GM19023 (cell line): ENCODE measurements around the gene LRBA.
"Not testable (repeated sequence)": the region's sequence is repeated elsewhere in the genome, so short reads cannot be mapped to it uniquely, and the experiment has no call there.

Source experiments
- ATAC-seq: cut with Tn5 transposase; IDR thresholded peaks from one replicate; pipeline ENCODE4 v1.9.1; 2021; ENCODE audit warnings: mild to moderate bottlenecking, moderate library complexity; ENCODE audit not compliant: unreplicated experiment

The LRBA gene

DNA sequence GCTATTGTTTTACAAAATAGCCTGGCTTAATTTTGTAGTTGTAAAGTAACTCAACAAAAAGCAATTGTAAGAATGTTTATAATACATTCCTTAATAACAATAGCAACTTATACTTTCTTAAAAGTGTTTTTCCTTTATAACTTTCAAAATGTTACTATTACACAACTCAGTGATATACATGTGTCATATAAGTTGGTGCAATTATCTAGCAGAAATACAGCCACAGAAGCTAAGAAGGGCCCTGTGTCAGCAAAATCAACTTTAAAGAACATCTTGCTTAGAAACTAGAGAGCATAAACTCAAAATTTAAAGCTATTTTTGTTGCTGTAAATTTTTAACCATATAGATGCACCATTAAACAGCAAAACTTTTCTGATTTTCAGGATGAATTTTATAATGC lies 474.5 kb downstream of the LRBA start:
- no peak for ATAC-seq

DNA sequence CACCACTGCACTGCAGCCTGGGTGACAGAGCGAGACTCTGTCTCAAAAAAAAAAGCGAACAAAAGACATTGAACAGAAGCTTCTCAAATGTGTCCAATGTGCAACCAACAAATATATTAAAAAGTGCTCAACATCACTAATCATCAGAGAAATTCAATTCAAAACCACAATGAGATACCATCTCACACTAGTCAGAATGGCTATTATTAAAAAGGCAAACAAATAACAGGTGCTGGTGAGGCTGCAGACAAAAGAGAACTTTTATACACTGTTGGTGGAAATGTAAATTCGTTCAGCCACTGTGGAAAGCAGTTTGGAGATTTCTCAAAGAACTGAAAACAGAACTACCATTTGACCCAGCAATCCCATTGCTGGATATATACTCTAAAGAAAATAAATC lies 477.2 kb downstream of the LRBA start:
- ATAC-seq, result not testable (repeated sequence)

DNA sequence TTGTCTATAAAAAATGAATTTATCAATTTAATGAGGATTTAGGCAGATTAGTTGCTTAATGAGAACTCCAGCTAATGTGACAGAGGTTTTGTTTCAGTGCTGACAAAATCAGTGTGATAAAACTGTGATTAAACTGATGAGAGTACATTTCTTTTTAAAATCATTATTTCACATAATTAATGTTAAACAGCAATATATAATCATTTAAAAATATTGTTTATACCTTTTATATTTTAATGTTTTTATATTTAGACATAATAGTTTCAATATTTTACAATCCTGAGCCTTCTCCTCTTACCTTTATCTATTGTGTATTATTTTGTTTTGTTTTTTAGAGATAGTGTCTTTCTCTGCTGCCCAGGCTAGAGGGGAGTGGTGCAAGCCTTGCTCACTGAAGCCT lies 480.3 kb downstream of the LRBA start:
- no peak for ATAC-seq

DNA sequence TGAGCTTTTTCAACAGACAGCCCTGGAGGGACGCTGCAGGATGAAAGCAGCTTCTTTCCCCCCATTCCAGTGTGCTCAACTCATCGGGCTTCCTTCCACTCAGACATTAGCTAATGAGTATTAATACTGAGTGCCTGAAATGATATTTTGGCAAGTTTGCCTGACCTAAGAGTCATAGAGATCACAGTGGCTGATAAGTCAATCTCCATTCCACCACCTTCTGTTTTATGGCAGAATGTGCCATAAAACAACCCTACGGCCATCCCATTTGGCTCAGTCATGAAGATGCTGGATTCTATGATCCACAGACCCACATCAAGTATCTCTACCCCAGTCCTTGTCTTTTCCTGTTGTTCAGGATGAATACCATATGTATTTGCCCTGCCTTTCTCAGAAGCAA lies 481.4 kb downstream of the LRBA start:
- no peak for ATAC-seq

DNA sequence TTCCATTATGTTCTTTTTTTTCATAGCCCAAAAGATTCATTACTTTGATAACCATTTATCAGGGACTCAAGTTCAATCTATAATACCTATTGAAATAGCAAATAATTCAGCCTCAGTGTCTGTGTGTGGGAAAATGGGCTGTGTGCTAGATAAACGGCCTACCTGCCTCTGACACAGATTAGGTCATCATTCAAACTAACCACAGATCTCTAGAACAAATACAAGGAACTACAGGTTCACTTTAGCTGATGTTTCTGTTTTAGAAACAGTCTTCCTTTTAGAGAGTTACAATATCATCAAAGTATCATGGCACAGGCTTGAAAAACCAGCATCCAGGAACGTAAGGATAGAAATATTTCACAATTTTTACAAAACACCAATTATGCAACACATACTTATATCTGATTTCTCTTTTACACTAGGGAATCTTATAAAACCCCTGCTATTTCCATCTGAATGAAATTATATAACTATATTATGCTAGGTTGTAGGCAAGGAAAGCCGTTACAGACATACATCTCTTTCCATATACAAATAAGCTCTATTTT lies 489.7 kb downstream of the LRBA start:
- ATAC-seq, result no peak

DNA sequence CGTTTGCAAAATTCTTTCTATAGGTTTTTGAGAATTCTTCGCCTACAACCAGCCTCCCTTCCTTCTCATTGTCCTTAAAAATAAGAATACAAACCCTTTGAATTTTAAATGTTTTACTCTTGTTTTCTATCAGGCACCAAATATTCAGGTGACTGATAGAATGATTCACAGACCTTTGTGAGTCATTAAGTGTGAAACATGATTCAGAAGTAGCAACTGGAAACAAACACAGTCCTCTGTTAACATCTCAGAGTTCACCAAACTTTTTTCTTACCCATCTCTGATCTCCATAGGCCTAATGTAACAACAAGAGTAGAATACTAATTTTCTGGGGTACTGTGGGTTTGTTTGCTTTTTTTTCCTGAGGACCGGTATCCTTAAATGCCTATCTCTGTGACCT lies 496.5 kb downstream of the LRBA start:
- no peak for ATAC-seq

DNA sequence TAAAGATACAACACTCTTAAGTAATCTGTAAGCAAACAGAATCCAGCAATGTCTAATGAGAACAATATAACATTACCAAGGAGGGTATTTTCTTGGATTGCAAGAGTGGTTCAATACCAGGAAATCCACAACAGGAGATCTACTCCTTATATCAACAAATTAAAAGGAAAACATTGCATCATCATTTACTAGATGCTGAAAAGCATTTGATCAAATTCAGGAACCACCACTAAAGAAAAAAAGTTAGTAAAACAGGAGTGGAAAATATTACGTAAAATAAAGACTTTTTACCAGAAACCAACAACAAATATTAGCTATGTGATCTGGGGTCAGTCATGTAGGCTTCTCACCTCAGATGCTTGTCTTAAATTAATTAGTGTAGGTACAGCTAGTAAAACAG lies 499.9 kb downstream of the LRBA start:
- no peak for ATAC-seq

DNA sequence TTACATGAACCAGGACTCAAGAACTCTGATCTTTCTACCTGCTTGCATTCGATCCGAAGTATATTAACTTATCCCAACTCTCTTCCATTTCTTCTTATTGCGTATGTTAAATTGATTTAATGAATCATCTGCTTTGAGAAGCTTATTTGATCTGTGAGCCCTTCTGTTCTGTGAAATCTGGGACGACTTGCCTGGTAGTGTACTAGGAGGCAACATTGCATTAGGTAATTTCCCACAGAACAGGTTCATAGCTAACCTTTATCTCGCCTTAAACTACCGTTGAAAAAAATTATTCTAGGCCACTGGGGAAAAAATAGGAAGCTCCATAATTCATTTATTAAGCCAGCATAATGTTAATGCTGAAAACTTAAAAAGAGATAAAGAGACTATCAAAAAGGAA lies 500.4 kb downstream of the LRBA start:
- ATAC-seq, result no peak

DNA sequence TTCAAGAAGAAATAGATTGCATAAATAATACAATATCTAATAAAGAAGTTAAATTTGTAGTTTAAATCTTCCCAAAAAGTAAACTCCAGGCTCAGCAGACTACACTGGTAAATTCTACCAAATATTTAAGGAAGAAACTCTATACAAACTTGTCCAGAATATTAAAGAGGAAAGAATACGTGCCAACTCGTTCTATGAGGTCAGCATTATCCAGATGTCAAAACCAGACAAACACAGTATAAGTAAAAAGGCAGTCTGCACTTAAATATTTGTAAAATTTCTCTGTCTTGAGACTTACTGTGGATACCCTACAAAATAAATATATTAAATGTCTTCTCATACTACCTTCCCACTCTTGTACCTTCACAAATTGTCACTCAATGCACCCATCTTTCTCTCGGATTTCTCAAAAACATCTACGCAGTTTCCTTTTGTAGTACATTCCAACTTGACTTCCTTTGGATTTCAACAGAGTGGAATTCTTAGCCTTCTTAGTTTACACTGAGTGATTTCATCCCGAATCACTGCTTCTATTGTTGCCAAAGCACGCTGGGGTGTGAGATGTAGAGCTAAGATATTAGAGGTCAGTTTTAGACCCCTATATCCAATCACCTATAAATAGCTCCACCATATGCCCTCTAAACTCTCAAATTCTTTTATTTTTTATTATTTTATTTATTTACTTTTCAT lies 504.8 kb downstream of the LRBA start:
- no peak for ATAC-seq

DNA sequence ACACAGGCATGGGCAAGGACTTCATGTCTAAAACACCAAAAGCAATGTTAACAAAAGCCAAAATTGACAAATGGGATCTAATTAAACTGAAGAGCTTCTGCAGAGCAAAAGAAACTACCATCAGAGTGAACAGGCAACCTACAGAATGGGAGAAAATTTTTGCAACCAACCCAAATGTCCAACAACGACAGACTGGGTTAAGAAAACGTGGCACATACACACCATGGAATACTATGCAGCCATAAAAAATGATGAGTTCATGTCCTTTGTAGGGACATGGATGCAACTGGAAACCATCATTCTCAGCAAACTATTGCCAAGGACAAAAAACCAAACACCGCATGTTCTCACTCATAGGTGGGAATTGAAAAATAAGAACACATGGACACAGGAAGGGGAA lies 507.4 kb downstream of the LRBA start:
- not testable (repeated sequence) for ATAC-seq

DNA sequence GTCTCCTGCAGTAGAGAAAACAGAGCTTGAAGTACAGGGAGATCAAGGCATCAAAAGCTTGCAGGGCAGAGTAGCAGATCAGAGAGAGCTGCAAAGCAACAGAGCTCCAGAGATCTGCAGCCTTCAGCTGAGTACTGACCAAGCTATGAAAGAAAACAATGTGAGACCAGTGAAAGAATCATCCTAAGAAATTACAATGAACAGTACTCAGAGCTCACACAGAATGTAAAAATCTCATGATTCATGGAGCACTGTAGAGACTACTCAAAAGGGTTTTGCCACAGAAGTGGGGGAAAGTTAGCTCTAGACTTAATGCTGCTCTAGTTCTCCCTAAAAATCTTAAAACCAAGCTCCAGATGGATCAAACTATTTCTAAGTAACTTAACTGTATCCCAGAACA lies 513.1 kb downstream of the LRBA start:
- ATAC-seq, result no peak

DNA sequence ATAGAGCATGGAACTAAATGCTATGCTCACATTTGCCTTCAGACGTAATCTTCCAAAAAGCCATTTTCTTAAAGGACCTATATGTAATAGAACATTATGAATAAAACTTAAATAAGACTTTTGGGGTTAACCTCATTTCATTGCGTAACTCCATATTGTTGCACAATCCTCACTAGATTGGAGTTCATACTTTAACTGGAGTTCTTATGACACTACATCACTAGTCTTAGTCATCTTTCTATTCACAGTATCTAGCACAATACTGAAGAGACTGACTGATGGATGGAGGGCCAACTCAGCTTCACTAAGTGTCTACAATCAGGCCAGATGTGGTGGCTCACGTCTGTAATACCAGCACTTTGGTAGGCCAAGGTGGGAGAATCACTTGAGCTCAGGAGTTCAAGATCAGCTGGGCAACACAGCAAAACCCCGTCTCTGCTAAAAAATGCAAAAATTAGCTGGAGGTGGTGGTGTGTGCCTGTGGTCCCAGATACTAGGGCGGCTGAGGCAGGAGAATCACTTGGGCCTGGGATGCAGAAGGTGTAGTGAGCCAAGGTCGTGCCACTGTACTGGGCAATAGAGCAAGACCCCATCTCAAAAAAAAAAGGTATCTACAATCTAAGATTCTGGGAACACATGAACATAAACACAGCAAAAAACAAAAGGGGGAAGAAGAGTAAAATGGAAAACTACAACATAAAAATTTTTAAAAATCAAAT lies 513.9 kb downstream of the LRBA start:
- ATAC-seq, result no peak

DNA sequence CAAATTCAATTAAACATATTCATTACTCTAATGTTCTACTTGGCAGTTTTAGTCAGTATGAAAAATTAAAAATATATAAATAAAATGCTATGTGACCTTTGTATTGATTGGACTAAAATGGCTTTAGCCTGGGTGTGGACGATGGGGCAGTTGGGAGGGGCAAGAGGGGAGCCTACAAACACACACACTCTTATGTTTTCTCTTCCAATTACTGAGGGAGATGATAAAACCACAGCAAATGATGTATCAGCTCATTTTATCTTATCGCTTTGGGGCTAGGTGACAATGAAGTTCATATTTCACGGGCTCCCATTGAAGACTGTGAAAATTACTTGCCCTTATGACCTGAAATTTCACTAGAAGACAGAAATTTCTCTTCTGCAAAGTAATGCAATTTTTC lies 517.5 kb downstream of the LRBA start:
- ATAC-seq, result no peak

DNA sequence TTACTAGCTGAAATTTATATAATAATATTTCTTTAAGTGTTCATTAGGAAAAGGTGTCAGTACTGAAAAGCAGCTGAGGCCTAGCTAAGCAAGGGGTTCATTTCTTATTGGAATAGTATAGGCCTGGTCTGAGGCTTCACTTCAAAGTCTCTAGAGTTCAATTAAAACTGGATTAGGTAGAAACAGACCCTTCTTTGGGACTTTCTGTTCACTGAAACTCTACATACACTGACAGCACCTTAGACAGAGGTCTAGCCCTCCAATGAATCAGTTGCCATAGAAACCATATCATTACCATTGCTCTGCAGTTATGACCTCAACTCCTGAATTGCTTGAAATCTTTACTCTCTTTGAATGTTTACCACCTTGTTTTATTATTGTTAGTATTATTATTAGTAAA lies 519.5 kb downstream of the LRBA start:
- ATAC-seq, result no peak

DNA sequence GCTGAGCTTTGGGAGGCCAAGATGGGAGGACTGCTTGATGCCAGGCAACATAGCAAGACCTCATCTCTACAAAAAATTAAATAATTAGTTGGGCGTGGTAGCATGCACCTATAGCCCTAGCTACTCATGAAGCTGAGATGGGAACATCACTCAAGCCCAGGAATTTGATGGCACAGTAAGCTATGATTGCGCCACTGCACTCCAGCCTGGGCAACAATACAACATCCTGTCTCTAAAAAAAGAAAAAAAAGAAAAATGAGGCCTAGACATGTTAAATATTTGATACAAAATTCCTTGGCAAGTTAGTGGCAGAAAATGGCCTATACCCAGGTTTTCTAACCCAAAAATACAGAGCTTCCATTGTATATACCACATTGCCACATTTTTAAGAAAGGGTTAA lies 521.2 kb downstream of the LRBA start:
- ATAC-seq, result no peak

DNA sequence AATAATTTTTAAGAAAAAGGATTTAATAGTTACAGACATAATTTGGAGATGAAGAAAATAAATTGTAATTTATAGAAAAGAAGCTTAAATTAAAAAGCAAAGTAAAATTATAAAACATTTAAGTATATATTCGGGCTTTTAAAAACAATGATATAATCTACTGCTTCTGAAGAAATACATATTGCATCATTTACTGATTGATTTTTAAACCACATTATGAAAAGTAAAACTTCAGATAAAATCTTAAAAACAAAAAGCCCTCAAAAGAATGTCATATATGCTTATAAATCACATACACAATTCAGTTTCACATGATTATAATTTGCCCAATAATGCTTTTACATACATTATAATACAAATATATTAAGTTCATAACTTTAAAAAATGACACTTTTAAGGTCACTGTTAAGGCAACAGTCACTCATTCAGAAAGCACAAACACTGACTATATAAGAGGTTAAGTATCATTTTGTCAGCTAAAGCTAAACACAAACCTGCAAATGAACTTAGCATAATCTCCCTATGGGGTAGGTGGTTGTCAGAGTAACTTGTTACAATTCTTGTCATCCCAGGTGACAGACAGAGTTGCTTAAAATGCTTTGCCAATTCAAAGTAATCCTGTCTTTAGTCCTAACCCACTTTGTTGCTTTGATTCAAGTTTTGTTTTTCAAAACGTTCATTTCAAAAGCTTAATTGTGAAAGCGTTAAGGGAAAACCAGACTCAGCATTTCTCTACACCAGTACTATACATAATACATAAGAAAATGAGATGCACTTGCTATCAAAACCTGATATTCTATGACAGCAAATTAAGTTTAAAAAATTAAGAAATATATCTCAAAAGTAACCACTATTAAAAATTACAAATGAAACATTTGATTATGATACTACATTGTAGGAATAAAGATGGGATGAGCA lies 523.7 kb downstream of the LRBA start:
- ATAC-seq, result no peak

DNA sequence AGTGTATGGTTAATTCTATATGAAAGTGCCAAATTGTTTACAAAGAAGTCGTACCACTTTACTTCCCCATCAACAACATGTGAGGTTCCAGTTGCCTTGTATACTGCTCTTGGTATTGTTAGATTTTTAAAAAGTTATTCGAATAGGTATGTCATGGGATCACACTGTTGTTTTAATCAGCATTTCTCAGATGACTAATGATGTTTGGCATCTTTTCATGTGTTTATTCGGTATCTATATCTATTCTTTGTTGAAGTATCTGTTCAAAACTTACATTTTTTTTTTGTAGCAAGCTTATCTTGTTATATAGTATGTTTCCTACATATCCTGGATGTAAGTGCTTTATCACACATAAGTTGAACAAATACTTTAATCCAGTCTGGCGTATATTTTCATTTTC lies 532.5 kb downstream of the LRBA start:
- ATAC-seq, result no peak

DNA sequence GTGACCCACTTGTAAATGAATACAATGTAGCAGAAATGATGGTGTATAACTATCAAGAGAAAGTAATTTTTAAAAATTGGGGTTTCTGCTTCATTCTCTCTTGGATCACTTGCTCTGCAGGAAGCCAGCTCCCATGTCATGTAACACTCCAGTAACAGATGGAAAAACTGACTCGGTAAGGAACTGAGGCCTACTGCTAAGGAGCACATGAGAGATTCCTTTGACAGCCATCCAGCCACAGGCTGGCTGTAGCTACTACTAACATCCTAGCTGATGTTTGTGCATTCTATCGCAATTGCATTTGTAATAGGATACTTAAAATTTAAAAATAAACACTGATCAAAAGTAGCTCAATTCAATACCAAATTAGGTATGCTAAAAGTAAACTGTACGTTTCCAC lies 535.4 kb downstream of the LRBA start:
- no peak for ATAC-seq

DNA sequence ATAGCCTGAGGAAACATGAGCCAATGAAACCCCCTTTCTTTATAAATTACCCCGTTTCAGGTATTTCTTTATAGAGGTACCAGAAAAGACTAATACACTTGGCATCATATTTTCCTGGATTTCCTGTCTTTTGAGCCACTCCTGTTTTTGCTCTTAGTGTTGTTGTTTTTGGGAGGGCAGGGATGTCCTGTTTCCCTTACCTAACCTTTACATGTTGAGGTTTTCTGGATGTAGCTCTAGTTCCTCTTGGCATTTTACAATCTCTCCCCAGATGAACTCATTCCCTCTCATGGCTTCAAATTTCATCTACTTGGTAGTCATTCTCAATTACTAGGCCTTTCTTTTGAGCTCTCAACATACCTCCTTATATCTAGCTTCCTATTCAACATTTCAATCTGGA lies 537.2 kb downstream of the LRBA start:
- no peak for ATAC-seq

DNA sequence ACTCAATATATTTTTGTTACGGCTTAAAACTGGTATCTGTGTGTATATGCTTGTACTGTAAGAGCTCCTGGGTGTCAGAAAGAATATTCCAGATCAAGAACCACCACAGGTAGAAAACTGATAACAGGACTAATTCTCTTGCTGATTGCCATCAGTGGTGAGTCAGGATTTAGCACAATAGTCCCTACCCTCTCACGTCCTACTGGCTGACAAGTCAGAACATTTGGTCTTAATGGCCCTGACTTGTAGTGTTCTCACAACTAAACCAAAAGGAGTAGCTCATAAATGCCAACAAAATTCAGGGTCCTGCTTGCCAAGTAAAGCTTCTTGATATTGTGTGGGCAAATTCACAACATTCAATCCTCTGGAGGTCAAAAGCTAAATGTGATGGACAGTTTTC lies 538.3 kb downstream of the LRBA start:
- ATAC-seq, result no peak

DNA sequence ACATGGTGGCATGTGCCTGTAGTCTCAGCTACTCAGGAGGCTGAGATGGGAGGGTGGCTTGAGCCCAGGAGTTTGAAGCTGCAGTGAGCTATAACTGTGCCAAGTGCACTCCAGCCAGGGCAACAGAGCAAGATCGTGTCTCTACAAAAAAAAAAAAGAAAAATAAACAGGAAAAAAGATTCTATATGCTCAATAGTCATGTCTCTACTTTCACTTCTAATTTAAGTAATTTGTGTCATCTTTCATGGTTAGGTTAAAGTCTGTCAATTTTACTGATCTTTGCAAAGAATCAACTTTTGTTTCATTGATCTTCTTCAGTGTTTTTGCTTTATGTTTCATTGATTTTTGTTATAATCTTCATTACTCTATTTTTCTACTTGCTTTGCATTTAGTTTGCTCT lies 539.3 kb downstream of the LRBA start:
- no peak for ATAC-seq

DNA sequence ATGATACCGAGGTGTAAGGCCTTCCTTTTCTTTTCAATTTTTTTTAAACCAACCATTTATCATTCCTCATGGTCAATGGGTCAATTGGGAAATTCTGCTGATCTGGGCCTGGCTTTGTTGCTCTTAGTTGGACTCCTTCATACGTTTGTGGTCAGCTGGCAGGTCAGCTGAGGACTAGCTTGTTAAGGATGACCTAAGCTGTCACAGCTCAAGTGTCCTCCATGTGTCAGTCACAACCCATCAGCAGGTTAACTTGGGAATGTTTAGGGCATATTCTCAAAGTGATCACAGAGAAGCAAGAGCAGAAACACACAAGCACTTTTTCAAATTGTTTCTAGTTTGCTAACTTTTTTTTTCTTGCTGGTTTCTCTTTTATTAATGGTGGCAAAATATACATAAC lies 550.6 kb downstream of the LRBA start:
- no peak for ATAC-seq
